ENCODE measurements around the gene PMF1.

The PMF1 gene

GRCh38 chr1:156259805-156260204 lies 47.0 kb downstream of the PMF1 start:
- no peaks in the 10 kb centered on the region for H3K4me1 Mint-ChIP-seq
- no peak for TF ChIP-seq CTCF (IDR thresholded peaks at IDR 0.05; ENCODE audit: unreplicated experiment in 3 of 3)
- H3K27me3 Mint-ChIP-seq (ENCODE audit: low read depth): no peaks in the 10 kb centered on the region
- H3K36me3 Mint-ChIP-seq (ENCODE audit: low read depth): peaks cover 72% of the 10 kb centered on the region
- H3K27ac Mint-ChIP-seq: no peak overlapping the region
- H3K9me3 Mint-ChIP-seq: no peaks in the 10 kb centered on the region
- no peak overlapping the region for H3K4me3 Mint-ChIP-seq

- no peak for TF ChIP-seq CTCF (IDR thresholded peaks at IDR 0.05; ENCODE audit: unreplicated experiment in 3 of 3)
- no peak overlapping the region for H3K4me3 Mint-ChIP-seq
- peaks cover 80% of the 10 kb centered on the region for H3K36me3 Mint-ChIP-seq (ENCODE audit: low read depth)
- H3K27ac Mint-ChIP-seq: peak overlapping the region in 1 of 3 experiments; percentile 8
- no peaks in the 10 kb centered on the region for H3K9me3 Mint-ChIP-seq
- H3K27me3 Mint-ChIP-seq (ENCODE audit: low read depth): no peaks in the 10 kb centered on the region
- H3K4me1 Mint-ChIP-seq: no peaks in the 10 kb centered on the region
These were observed 48.1 kb downstream of the PMF1 start for GRCh38 chr1:156260896-156261295.

- H3K9me3 Mint-ChIP-seq: no peaks in the 10 kb centered on the region
- TF ChIP-seq CTCF (IDR thresholded peaks at IDR 0.05; ENCODE audit: unreplicated experiment in 3 of 3): no peak
- H3K27me3 Mint-ChIP-seq (ENCODE audit: low read depth): no peaks in the 10 kb centered on the region
- H3K36me3 Mint-ChIP-seq (ENCODE audit: low read depth): peaks cover 81% of the 10 kb centered on the region
- H3K4me3 Mint-ChIP-seq: no peak overlapping the region
- no peaks in the 10 kb centered on the region for H3K4me1 Mint-ChIP-seq
- H3K27ac Mint-ChIP-seq: no peak overlapping the region
These were observed 49.9 kb downstream of the PMF1 start for GRCh38 chr1:156262461-156263287.

GRCh38 chr1:156263288-156263655 lies 50.5 kb downstream of the PMF1 start:
- no peak overlapping the region for H3K27ac Mint-ChIP-seq
- H3K27me3 Mint-ChIP-seq (ENCODE audit: low read depth): no peaks in the 10 kb centered on the region
- H3K4me3 Mint-ChIP-seq: no peak overlapping the region
- no peaks in the 10 kb centered on the region for H3K4me1 Mint-ChIP-seq
- H3K36me3 Mint-ChIP-seq (ENCODE audit: low read depth): peaks cover 79% of the 10 kb centered on the region
- H3K9me3 Mint-ChIP-seq: no peaks in the 10 kb centered on the region
- TF ChIP-seq CTCF (IDR thresholded peaks at IDR 0.05; ENCODE audit: unreplicated experiment in 3 of 3): no peak

GRCh38 chr1:156266051-156266450 lies 53.2 kb downstream of the PMF1 start:
- Mint-ChIP-seq H3K27ac (no peak overlapping the region), H3K4me3 (no peak overlapping the region), H3K36me3 (ENCODE audit: low read depth) (peaks cover 71% of the 10 kb centered on the region), H3K27me3 (ENCODE audit: low read depth) (no peaks in the 10 kb centered on the region), H3K4me1 (no peaks in the 10 kb centered on the region), H3K9me3 (no peaks in the 10 kb centered on the region)
- no peak for TF ChIP-seq CTCF (IDR thresholded peaks at IDR 0.05; ENCODE audit: unreplicated experiment in 3 of 3)

- Mint-ChIP-seq H3K4me3 (no peak overlapping the region), H3K9me3 (no peaks in the 10 kb centered on the region), H3K36me3 (ENCODE audit: low read depth) (peaks cover 72% of the 10 kb centered on the region), H3K4me1 (no peaks in the 10 kb centered on the region), H3K27ac (no peak overlapping the region), H3K27me3 (ENCODE audit: low read depth) (no peaks in the 10 kb centered on the region)
- TF ChIP-seq CTCF (IDR thresholded peaks at IDR 0.05; ENCODE audit: unreplicated experiment in 3 of 3): no peak
These were observed 55.5 kb downstream of the PMF1 start for GRCh38 chr1:156268336-156268735.

Data from nephron (organoid).